Transverse colon (tissue), 4 donors: ENCODE measurements around the gene PDE8B. TPM values are rescaled to one million over a fixed set of nuclear protein-coding genes. Genes with fewer than 3 reads are reported as not detected.
A peak's percentile ranks its signal among the peaks of the same experiment; 100 is the strongest.

Experiments
- DNase-seq: peaks from one replicate; pipeline ENCODE4 v3.0.0-alpha.2; 2019
- H3K27ac ChIP-seq, 4 donors: fragments of 200-600 bp; sonication (generic); 2 replicates each; pipeline ENCODE4 v1.5.1; 2016 to 2018; ENCODE audit warnings: inconsistent platforms in 4 of 4
- H3K27me3 ChIP-seq: fragments of 200-600 bp; sonication (generic); 2 replicates; pipeline ENCODE4 v1.5.1; 2017; ENCODE audit warnings: inconsistent platforms
- H3K36me3 ChIP-seq, 4 donors: fragments of 200-600 bp; sonication (generic); 2 replicates each; pipeline ENCODE4 v1.5.1; 2017 to 2019; ENCODE audit warnings: inconsistent platforms in 4 of 4
- H3K4me1 ChIP-seq, 4 donors: fragments of 200-600 bp; sonication (generic); 2 replicates each; pipeline ENCODE4 v1.5.1; 2017 to 2020; ENCODE audit warnings: inconsistent platforms in 4 of 4
- H3K4me3 ChIP-seq, 4 donors: fragments of 200-600 bp; sonication (generic); 1 replicate in 1 of 4; 2 replicates in 3 of 4; pipeline versions ENCODE4 v1.5.1 to v1.6.1; 2017 to 2019; ENCODE audit warnings: inconsistent platforms in 4 of 4
- H3K9me3 ChIP-seq, 2 donors: fragments of 200-600 bp; sonication (generic); 2 replicates each; pipeline ENCODE4 v1.5.1; 2017 to 2019; ENCODE audit warnings: inconsistent platforms in 2 of 2
- CTCF ChIP-seq, 5 experiments: fragments of 200-600 bp in 3 of 5; fragments of 450-650 bp in 2 of 5; sonication (generic) in 3 of 5; IDR thresholded peaks; 1 replicate in 2 of 5; 2 replicates in 3 of 5; pipeline ENCODE4 v1.5.1; 2016 to 2017; ENCODE audit warnings: antibody characterized with exemption in 5 of 5, inconsistent platforms in 3 of 5, mild to moderate bottlenecking in 2 of 5, moderate library complexity in 1 of 5
- EP300 ChIP-seq: sonication (generic); formaldehyde crosslinking; IDR thresholded peaks from one replicate; pipeline ENCODE4 v1.6.1; 2017; ENCODE audit warnings: antibody characterized with exemption, low read depth
- POLR2A ChIP-seq: fragments of 450-650 bp; IDR thresholded peaks from one replicate; pipeline ENCODE4 v1.6.1; 2016; ENCODE audit warnings: antibody characterized with exemption, mild to moderate bottlenecking, moderate library complexity
- POLR2AphosphoS5 ChIP-seq, 3 donors: sonication (generic); formaldehyde crosslinking; IDR thresholded peaks; one replicate each; pipeline ENCODE4 v1.6.1; 2016; ENCODE audit warnings: antibody characterized with exemption in 3 of 3
- WGBS, 2 donors: methylation state at CpG; one replicate each; pipeline ENCODE4 v1.1.5; 2018; ENCODE audit warnings: low coverage in 1 of 2; 5-methylcytosine and 5-hydroxymethylcytosine counted together
- in situ Hi-C, 4 donors: fragments of 200-750 bp; cut with MboI; loops; one replicate each; pipeline versions ENCODE4 v1.15.0 to v1.15.1; 2017; ENCODE audit warnings: low sequenced_read_pairs in 3 of 4, low pct_ligation_motif_present in 1 of 4, low pct_unique_long_range_greater_than_20kb in 1 of 4
- intact Hi-C: fragments of 100-400 bp; cut with DNase I; formaldehyde crosslinking; loops from one replicate; pipeline ENCODE4 v1.15.1; 2023; ENCODE audit warnings: low total_unique reads
- total RNA-seq, 4 donors: library from RNA; depleted of rRNA; stranded (reverse); fragments of >200 nt; gene quantifications; one replicate each; pipeline ENCODE4 v1.1.0, GENCODE V29; 2016

The PDE8B gene
- total RNA-seq, 4 donors from 2014 or later: 0.40 to 22.4 (median 1.2) TPM

GRCh38 chr5:77418162-77418561, 207.7 kb downstream of the PDE8B start:
- intact Hi-C loops (no loop called here), in situ Hi-C loops (no loop called here)
- WGBS, 2 donors: 98% methylated on average over 5 of the region's 5 CpGs; no CpG with 5 or more reads in 1 of the 2 donors
- peaks cover 0 to 10% (median 2%) of the 10 kb centered on the region in 4 donors for H3K4me1 ChIP-seq
- TF ChIP-seq POLR2A (no peak), POLR2AphosphoS5 (IDR thresholded peaks at IDR 0.05) (no peak), EP300 (no peak), CTCF (IDR thresholded peaks at IDR 0.05) (no peak)
- no peak for DNase-seq
- H3K27ac ChIP-seq: no peak overlapping the region
- no peak overlapping the region for H3K4me3 ChIP-seq
- H3K27me3 ChIP-seq: no peaks in the 10 kb centered on the region
- no peaks in the 10 kb centered on the region for H3K36me3 ChIP-seq
- H3K9me3 ChIP-seq: no peaks in the 10 kb centered on the region

GRCh38 chr5:77418601-77419581, 208.4 kb downstream of the PDE8B start:
- Histone ChIP-seq H3K27ac (no peak overlapping the region), H3K27me3 (no peaks in the 10 kb centered on the region), H3K9me3 (no peaks in the 10 kb centered on the region), H3K4me3 (no peak overlapping the region), H3K4me1 (peaks cover 0 to 10% (median 2%) of the 10 kb centered on the region in 4 donors), H3K36me3 (no peaks in the 10 kb centered on the region)
- in situ Hi-C loops: no loop called here
- no peak for TF ChIP-seq POLR2AphosphoS5 (IDR thresholded peaks at IDR 0.05)
- TF ChIP-seq EP300: no peak
- TF ChIP-seq POLR2A: no peak
- TF ChIP-seq CTCF (IDR thresholded peaks at IDR 0.05): no peak
- no peak for DNase-seq
- intact Hi-C loops: no loop called here
- WGBS, 2 donors: 72 to 74% methylated on average over 10 to 13 of the region's 13 CpGs

- no peak for DNase-seq
- WGBS, 2 donors: 82 to 83% methylated on average over 1 to 8 of the region's 8 CpGs
- no peaks in the 10 kb centered on the region for H3K36me3 ChIP-seq
- H3K4me3 ChIP-seq: no peak overlapping the region
- intact Hi-C loops: no loop called here
- TF ChIP-seq CTCF (IDR thresholded peaks at IDR 0.05) (no peak), POLR2AphosphoS5 (IDR thresholded peaks at IDR 0.05) (no peak), POLR2A (no peak), EP300 (no peak)
- H3K27me3 ChIP-seq: no peaks in the 10 kb centered on the region
- H3K9me3 ChIP-seq: no peaks in the 10 kb centered on the region
- H3K27ac ChIP-seq: peak overlapping the region in 1 of 4 donors; percentile 30
- H3K4me1 ChIP-seq: peaks cover 0 to 10% (median 2%) of the 10 kb centered on the region in 4 donors
- in situ Hi-C loops: no loop called here
These were observed 209.4 kb downstream of the PDE8B start for GRCh38 chr5:77419644-77420582.

- in situ Hi-C loops: no loop called here
- WGBS, 2 donors: 42 to 100% methylated on average over 2 to 3 of the region's 3 CpGs
- no peaks in the 10 kb centered on the region for H3K9me3 ChIP-seq
- H3K4me3 ChIP-seq: no peak overlapping the region
- no peak overlapping the region for H3K27ac ChIP-seq
- TF ChIP-seq CTCF (IDR thresholded peaks at IDR 0.05) (no peak), POLR2AphosphoS5 (IDR thresholded peaks at IDR 0.05) (no peak)
- peaks cover 0 to 10% (median 4%) of the 10 kb centered on the region in 4 donors for H3K4me1 ChIP-seq
- no peaks in the 10 kb centered on the region for H3K27me3 ChIP-seq
- no peak for DNase-seq
- intact Hi-C loops: no loop called here
- no peaks in the 10 kb centered on the region for H3K36me3 ChIP-seq
These were observed 210.5 kb downstream of the PDE8B start for GRCh38 chr5:77420940-77421339.
